Stimulated activated CD8-positive, alpha-beta memory T cell treated with anti-CD3 and anti-CD28 coated beads, Interleukin-2, amount 100 ng/mL, for 48 hours (primary cell): ENCODE measurements around the gene DOK4.

ENCODE experiments used
- DNase-seq, 2 donors: peaks; one replicate each; pipeline ENCODE4 v3.0.0-alpha.2; 2020; ENCODE audit warnings: low read depth in 2 of 2

DOK4 gene

GRCh38 chr16:57485916-57486857, at the start of gene DOK4:
Gene DOK4, minus strand, starts transcription at chr16:57486493. Its CDS starts 6,986 bp downstream, at chr16:57479507.
- peak; percentile 76 to 79 for DNase-seq

GRCh38 chr16:57535680-57536305, 49.5 kb upstream of the DOK4 start:
- peak; percentile 90 to 91 for DNase-seq

DNA sequence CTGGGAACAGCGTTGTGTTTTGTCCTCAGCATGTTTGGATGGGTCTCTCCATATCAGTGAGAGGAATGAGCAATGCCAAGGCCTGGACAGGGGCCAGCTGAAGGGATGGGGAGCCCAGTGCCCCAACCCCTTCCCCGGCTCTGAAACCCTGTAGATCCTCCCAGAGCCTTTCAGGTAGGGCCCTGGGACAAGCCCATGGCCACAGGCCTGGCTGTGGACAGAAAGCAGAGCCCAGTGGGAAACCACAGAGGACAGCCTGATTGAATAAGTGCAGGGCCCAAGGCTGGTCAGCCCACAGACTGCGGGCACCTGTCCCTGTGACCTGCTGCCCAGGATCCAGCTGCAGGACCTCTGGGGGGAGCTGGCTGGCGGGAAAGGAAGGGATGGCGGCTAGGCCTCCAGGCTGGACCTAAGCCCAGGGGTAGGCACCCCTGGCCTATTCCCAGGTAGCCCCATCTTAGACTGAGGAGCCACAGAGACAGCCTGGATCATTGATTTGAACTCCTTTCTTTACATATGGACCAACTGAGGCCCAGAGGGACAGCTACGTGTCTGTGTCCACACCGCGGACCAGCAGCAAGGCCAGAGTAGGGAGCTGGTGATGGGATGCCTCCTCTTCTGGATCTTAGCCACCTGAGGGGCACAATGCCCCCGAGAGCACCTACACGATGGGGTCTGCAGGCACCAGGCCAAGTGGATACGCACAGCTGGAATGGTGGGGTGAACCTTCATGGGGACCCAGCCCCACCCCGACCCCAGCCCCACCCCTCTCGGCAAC, 48.8 kb upstream of the DOK4 start:
- no peak for DNase-seq

DNA sequence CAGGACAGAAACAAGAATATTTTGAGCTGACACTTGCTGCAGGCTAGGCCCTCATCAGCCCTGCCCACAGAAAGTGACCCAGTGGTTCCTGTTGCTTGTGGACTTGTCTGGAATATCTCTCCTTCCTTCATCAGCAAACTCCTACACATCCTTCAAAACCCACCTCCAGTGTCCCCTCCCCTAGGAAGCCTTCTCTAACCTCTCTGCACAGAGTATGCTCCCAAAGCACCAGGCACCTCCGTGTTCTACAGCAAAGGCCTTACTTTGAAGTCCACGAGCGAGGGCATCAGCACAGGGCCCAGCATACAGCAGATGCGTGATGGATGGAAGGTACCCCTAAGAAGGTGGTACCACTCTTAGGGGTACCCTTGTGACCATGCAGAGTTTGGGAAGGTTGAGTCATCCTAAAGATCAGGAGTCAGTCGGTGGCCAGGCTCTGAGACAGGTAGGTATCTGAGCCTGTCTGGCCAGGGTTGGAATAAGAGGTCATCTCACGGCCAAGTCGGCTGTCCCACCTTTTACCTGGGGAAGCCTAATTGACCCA, 48.1 kb upstream of the DOK4 start:
- no peak for DNase-seq

- no peak for DNase-seq
These were observed 47.4 kb upstream of the DOK4 start for GRCh38 chr16:57533431-57534336.

DNA sequence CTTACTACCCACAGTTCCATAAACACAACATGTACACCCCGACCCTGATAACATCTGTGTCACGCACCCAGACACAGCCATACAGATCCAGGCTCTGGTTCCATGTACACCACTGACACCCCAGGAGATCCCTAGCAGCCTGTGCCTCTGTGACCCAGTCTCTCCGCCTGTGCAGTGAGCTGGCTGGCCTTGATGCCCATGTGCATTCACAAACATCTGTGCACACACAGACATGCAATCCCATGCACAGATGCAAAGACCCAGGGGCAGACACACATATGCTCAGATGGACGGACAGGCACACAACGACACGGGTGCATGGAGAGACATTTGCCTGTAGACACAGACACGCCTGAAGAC, 46.0 kb upstream of the DOK4 start:
- no peak for DNase-seq

GRCh38 chr16:57531635-57532265, 45.5 kb upstream of the DOK4 start:
- DNase-seq = no peak

- no peak for DNase-seq
These were observed 44.9 kb upstream of the DOK4 start for GRCh38 chr16:57531253-57531575.

GRCh38 chr16:57530522-57531252, 44.4 kb upstream of the DOK4 start:
- no peak for DNase-seq

DNA sequence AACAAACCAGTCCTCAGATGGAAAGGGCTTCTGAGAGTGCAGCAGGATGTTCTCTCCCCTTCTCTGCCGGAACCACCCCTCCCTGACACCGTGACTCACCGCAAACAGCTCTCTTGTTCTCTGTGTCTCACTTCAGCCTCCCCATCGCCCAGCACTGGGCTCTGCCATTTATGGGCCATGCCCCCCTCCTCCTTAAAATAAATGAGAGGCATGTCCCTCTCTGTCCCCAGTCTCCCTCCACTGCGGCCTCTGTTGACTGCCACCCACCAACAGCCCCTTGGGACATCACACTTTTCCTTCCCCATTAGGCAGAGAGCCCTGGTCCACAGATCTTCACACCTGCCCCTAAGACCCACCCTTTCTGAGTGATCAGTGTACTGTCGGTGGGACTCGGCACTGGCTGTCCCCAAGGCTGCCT, 43.8 kb upstream of the DOK4 start:
- peak; percentile 48 to 51 for DNase-seq

DNA sequence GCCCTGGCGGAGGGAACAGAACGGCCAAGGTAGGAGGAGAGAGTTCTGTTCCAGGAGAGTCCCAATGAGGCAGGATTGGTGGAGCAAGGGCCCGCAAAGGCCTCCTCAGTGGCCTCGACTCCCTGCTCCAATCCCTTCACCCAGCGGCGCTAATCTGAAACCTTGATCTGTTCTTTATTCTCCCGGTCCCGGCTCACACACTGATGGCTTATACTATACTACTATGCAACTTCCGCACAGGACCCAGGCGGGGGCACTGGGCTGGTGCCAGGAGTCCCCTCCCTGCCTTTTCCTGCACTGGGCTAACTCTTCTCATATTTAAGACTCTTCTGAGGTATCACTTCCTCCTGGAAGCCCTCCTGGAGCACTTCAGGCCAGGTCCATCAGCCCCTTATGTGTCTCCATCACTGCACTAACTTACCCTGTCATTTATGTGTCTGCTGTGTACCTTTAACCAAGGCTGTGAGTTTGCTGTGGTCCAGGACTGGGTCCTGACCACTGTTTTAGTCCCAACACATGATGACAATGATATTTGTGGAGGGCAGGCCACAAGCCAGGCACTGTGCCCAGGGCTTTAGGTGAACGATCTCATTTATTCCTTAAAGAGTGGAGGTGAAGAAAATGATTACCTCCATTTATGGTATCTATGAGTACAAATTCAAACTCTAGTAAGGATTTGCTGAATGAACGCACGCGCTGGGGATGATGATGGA, 43.3 kb upstream of the DOK4 start:
- no peak for DNase-seq

- DNase-seq = no peak
These were observed 42.5 kb upstream of the DOK4 start for GRCh38 chr16:57528499-57529390.

GRCh38 chr16:57527610-57528360, 41.5 kb upstream of the DOK4 start:
- no peak for DNase-seq

DNA sequence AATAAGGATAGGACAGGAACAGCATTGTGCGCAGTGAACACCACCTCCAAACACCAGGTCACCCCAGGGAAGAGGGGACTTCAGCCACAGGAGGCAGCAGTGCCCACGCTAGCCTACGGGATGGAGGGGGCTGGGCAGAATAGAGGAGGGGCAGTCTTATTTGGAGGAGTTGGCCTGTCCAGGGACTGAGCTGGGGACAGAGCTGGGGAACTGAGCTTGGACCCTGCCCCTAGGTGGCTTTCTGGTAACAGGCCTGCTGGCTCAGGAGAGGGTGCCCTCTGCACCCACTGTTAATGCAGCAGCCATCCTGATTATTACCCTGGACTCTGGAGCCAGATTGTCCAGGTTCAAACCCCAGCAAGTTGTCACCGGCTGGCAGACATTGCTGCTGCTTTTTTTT, 40.7 kb upstream of the DOK4 start:
- DNase-seq = no peak

DNA sequence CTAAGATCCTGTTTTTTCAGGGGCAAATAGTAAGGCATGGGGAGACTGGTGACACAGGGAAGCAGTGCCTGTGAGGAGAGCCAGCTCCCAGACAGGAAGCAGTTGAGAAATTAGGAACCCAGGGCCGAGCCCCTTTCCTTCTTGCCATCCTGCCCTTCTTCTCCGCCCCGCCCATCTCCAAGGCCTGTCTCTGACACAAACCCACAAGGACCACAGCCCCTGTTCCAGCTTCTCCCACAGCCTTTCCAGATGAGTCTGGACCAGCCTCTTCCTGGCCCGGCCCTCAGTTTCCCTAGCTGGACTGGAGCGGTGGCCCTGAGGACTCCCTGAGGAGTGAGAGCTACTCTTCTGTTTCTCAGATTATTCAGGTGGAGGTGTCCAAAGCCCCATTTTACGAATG, 40.2 kb upstream of the DOK4 start:
- DNase-seq = no peak

DNA sequence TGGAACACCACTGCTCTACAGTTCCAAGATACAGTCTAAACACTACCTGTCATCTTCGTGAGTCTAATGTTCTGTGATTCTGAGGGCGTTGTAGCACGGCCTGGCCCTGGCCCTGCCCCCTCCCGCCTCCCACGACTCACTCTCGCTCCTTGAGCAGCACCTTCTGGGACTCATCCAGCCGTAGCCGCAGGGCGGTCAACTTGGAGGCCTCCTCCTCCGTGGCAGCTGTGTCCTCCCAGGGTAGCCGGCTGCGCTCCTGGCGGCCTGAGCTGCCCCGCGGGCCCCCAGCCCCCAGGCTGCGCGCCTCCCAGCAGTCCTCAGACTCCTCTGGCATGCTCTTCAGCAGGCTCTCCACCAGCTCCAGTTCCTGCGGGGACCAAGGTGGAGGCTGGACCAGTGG, 39.5 kb upstream of the DOK4 start:
- DNase-seq = no peak

DNA sequence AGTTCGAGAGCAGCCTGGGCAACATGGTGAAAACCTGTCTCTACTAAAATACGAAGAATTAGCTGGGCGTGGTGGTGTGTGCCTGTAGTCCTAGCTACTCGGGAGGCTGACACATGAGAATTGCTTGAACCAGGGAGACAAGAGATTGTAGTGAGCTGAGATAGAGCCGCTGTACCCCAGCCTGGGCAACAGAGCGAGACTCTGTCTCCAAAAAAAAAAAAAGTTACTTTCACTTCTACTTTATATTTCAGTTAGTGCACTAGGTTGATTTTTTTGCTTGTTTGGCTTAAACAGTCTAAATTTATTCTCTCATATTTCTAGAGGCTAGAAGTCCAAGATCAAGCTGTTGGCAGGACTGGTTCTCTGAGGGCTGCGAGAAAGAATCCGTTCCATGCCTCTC, 36.7 kb upstream of the DOK4 start:
- no peak for DNase-seq
